DND-41 (cell line): ENCODE measurements around the gene EBNA1BP2.

Source experiments
- ATAC-seq: fragments of 200-7000 bp; cut with Tn5 transposase; 3 replicates; pipeline ENCODE4 v1.9.1; 2021; ENCODE audit warnings: low read depth; ENCODE audit not compliant: insufficient read depth
- DNase-seq: peaks from one replicate; pipeline ENCODE4 v3.0.0-alpha.2; 2020
- H2AFZ ChIP-seq: 2 replicates; pipeline ENCODE4 v1.6.0; 2012; ENCODE audit warnings: low read depth, low read length
- H3K27ac ChIP-seq: 2 replicates; pipeline ENCODE4 v1.5.1; 2012; ENCODE audit warnings: low read length, inconsistent platforms
- H3K27me3 ChIP-seq: fragments of 200-600 bp; sonication (generic); 2 replicates; pipeline ENCODE4 v1.6.0; 2012; ENCODE audit warnings: low read length, mild to moderate bottlenecking, inconsistent platforms; ENCODE audit not compliant: insufficient read depth, poor library complexity
- H3K36me3 ChIP-seq: 2 replicates; pipeline ENCODE4 v1.5.1; 2012; ENCODE audit warnings: low read length, inconsistent platforms; ENCODE audit not compliant: insufficient read depth
- H3K4me1 ChIP-seq: 2 replicates; pipeline ENCODE4 v1.5.1; 2012; ENCODE audit warnings: mild to moderate bottlenecking, low read length; ENCODE audit not compliant: insufficient read depth
- H3K4me2 ChIP-seq: 2 replicates; pipeline ENCODE4 v1.6.0; 2012; ENCODE audit warnings: mild to moderate bottlenecking, moderate library complexity, low read length, inconsistent platforms; ENCODE audit not compliant: insufficient read depth
- H3K4me3 ChIP-seq, 2 experiments: fragments of 200-600 bp in 1 of 2; shearing (Covaris generic) in 1 of 2; 2 replicates each; pipeline ENCODE4 v1.5.1; 2012 to 2016; ENCODE audit warnings: inconsistent platforms in 2 of 2, low read length in 2 of 2, mild to moderate bottlenecking in 2 of 2, low read depth in 1 of 2, moderate library complexity in 1 of 2
- H3K79me2 ChIP-seq: 2 replicates; pipeline ENCODE4 v1.6.0; 2012; ENCODE audit warnings: low read length, inconsistent platforms; ENCODE audit not compliant: insufficient read depth
- H3K9ac ChIP-seq: 2 replicates; pipeline ENCODE4 v1.6.0; 2012; ENCODE audit warnings: low read depth, mild to moderate bottlenecking, inconsistent platforms, low read length, moderate library complexity
- H3K9me3 ChIP-seq: 2 replicates; pipeline ENCODE4 v1.5.1; 2012; ENCODE audit warnings: low read length, moderate library complexity, mild to moderate bottlenecking, inconsistent platforms; ENCODE audit not compliant: insufficient read depth, severe bottlenecking
- H4K20me1 ChIP-seq: 2 replicates; pipeline ENCODE4 v1.6.0; 2012; ENCODE audit warnings: low read length; ENCODE audit not compliant: insufficient read depth
- CTCF ChIP-seq: IDR thresholded peaks from 2 replicates; pipeline ENCODE4 v1.5.1; 2012; ENCODE audit warnings: borderline replicate concordance, low read length, moderate library complexity, mild to moderate bottlenecking; ENCODE audit not compliant: poor library complexity, severe bottlenecking; ENCODE audit errors: extremely low read depth
- EZH2 ChIP-seq: IDR thresholded peaks from 3 replicates; pipeline ENCODE4 v1.6.1; 2012; ENCODE audit warnings: borderline replicate concordance, low read depth, mild to moderate bottlenecking, moderate library complexity, low read length, inconsistent platforms; ENCODE audit not compliant: severe bottlenecking

The EBNA1BP2 gene

GRCh38 chr1:43206600-43207228 is 34.6 kb upstream of the EBNA1BP2 start:
- Histone ChIP-seq H2AFZ (no peak overlapping the region), H3K4me1 (no peaks in the 10 kb centered on the region), H3K36me3 (no peaks in the 10 kb centered on the region), H3K27me3 (no peaks in the 10 kb centered on the region), H3K9me3 (no peaks in the 10 kb centered on the region), H4K20me1 (no peaks in the 10 kb centered on the region), H3K9ac (no peak overlapping the region), H3K4me2 (no peak overlapping the region), H3K4me3 (no peak overlapping the region), H3K27ac (no peak overlapping the region), H3K79me2 (no peaks in the 10 kb centered on the region)
- TF ChIP-seq EZH2 (no peak), CTCF (no peak)
- no peak for DNase-seq
- ATAC-seq: no peak

GRCh38 chr1:43205671-43206070 is 33.6 kb upstream of the EBNA1BP2 start:
- Histone ChIP-seq H3K27ac (no peak overlapping the region), H2AFZ (no peak overlapping the region), H3K4me2 (no peak overlapping the region), H3K4me3 (no peak overlapping the region), H4K20me1 (no peaks in the 10 kb centered on the region), H3K79me2 (no peaks in the 10 kb centered on the region), H3K9ac (no peak overlapping the region), H3K27me3 (no peaks in the 10 kb centered on the region), H3K9me3 (no peaks in the 10 kb centered on the region), H3K4me1 (no peaks in the 10 kb centered on the region), H3K36me3 (no peaks in the 10 kb centered on the region)
- ATAC-seq (no peak), DNase-seq (no peak)
- no peak for TF ChIP-seq CTCF
- TF ChIP-seq EZH2: no peak

GRCh38 chr1:43204394-43204793 is 32.3 kb upstream of the EBNA1BP2 start:
- TF ChIP-seq CTCF (no peak), EZH2 (no peak)
- ATAC-seq (no peak), DNase-seq (no peak)
- Histone ChIP-seq H3K4me2 (no peak overlapping the region), H4K20me1 (no peaks in the 10 kb centered on the region), H3K9ac (no peak overlapping the region), H3K9me3 (no peaks in the 10 kb centered on the region), H3K4me3 (no peak overlapping the region), H2AFZ (no peak overlapping the region), H3K27ac (no peak overlapping the region), H3K79me2 (no peaks in the 10 kb centered on the region), H3K4me1 (no peaks in the 10 kb centered on the region), H3K36me3 (no peaks in the 10 kb centered on the region), H3K27me3 (no peaks in the 10 kb centered on the region)
